ENCODE measurements around the gene NOC3L.

NOC3L gene

GRCh38 chr10:94361171-94361794 lies 1.5 kb downstream of the NOC3L start:
- DNase-seq, result no peak

- peak; percentile 95 for DNase-seq
These were observed 4.3 kb downstream of the NOC3L start for GRCh38 chr10:94358480-94358879.

GRCh38 chr10:94357193-94357592 lies 5.5 kb downstream of the NOC3L start:
- DNase-seq, result no peak

GRCh38 chr10:94355841-94356240 lies 6.9 kb downstream of the NOC3L start:
- no peak for DNase-seq

GRCh38 chr10:94353336-94353735 lies 9.4 kb downstream of the NOC3L start:
- no peak for DNase-seq

- DNase-seq, result peak; percentile 1
These were observed 11.7 kb downstream of the NOC3L start for GRCh38 chr10:94351089-94351488.

- peak; percentile 20 for DNase-seq
These were observed 12.2 kb downstream of the NOC3L start for GRCh38 chr10:94350500-94350899.

GRCh38 chr10:94349327-94349726 lies 13.4 kb downstream of the NOC3L start:
- peak; percentile 5 for DNase-seq

- DNase-seq, result no peak
These were observed 18.1 kb downstream of the NOC3L start for GRCh38 chr10:94344522-94345122.

- peak; percentile 1 for DNase-seq
These were observed 19.6 kb downstream of the NOC3L start for GRCh38 chr10:94343151-94343550.

GRCh38 chr10:94334857-94335256 lies 27.9 kb downstream of the NOC3L start:
- no peak for DNase-seq

GRCh38 chr10:94333051-94333450 lies 29.7 kb downstream of the NOC3L start:
- no peak for DNase-seq

GRCh38 chr10:94328613-94329012 lies 34.1 kb downstream of the NOC3L start:
- no peak for DNase-seq

- DNase-seq, result no peak
These were observed 35.1 kb downstream of the NOC3L start for GRCh38 chr10:94327649-94328048.

GRCh38 chr10:94324609-94325233 lies 38.0 kb downstream of the NOC3L start:
- DNase-seq, result no peak

GRCh38 chr10:94320285-94320914 lies 42.3 kb downstream of the NOC3L start:
- peak; percentile 56 for DNase-seq

- no peak for DNase-seq
These were observed 46.2 kb downstream of the NOC3L start for GRCh38 chr10:94316560-94316959.

GRCh38 chr10:94315975-94316464 lies 46.7 kb downstream of the NOC3L start:
- DNase-seq, result peak; percentile 84

- peak; percentile 66 for DNase-seq
These were observed 47.7 kb downstream of the NOC3L start for GRCh38 chr10:94315024-94315451.

- DNase-seq, result no peak
These were observed 52.4 kb downstream of the NOC3L start for GRCh38 chr10:94310369-94310768.

GRCh38 chr10:94308866-94309265 lies 53.9 kb downstream of the NOC3L start:
- peak; percentile 41 for DNase-seq

GRCh38 chr10:94307046-94307615 lies 55.6 kb downstream of the NOC3L start:
- peak; percentile 22 for DNase-seq

GRCh38 chr10:94303929-94304328 lies 58.8 kb downstream of the NOC3L start:
- DNase-seq, result no peak
